Pancreas (tissue), 10 donors: ENCODE data around the gene ITSN2. TPM values are rescaled to one million over a fixed set of nuclear protein-coding genes. Genes with fewer than 3 reads are reported as not detected.

Experiments used
- ATAC-seq, 4 donors: fragments of 200-7000 bp; cut with Tn5 transposase; one replicate each; pipeline versions ENCODE4 v1.8.0 to v1.9.1; 2020; ENCODE audit warnings: mild to moderate bottlenecking in 4 of 4, moderate library complexity in 4 of 4
- DNase-seq, 6 donors: peaks; one replicate each; pipeline ENCODE4 v3.0.0-alpha.2; 2020
- FAIRE-seq: peaks from 2 replicates; lab custom pipeline; 2012; peaks lifted over from hg19 to GRCh38; lab: Jason Lieb, UNC
- H3K27ac ChIP-seq, 4 donors: fragments of 200-600 bp; sonication (generic); 1 replicate in 3 of 4; 2 replicates in 1 of 4; pipeline versions ENCODE4 v1.5.0 to v1.8.0; 2020
- H3K27me3 ChIP-seq, 4 donors: fragments of 200-600 bp; one replicate each; pipeline ENCODE4 v1.8.0; 2021
- H3K36me3 ChIP-seq, 3 donors: fragments of 200-600 bp; sonication (generic) in 1 of 3; one replicate each; pipeline versions ENCODE4 v1.5.0 to v1.8.0; 2020 to 2021
- H3K4me1 ChIP-seq, 3 donors: fragments of 200-600 bp; one replicate each; pipeline ENCODE4 v1.8.0; 2021
- H3K4me3 ChIP-seq, 4 donors: fragments of 200-600 bp; sonication (generic) in 2 of 4; one replicate each; pipeline versions ENCODE4 v1.5.0 to v1.8.0; 2020 to 2021
- H3K9me3 ChIP-seq, 4 donors: fragments of 200-600 bp; one replicate each; pipeline ENCODE4 v1.8.0; 2021
- WGBS, 2 donors: extraction: QIAGEN DNeasy Blood & Tissue Kit; methylation state at CpG; one replicate each; pipeline ENCODE4 v1.1.7; 2013; 5-methylcytosine and 5-hydroxymethylcytosine counted together
- intact Hi-C, 3 donors: fragments of 100-400 bp; cut with DNase I; formaldehyde crosslinking; loops; one replicate each; pipeline versions ENCODE4 v1.11.1 to v1.14.2; 2022
- polyA plus RNA-seq, 2 donors: library from polyadenylated mRNA; stranded (reverse); fragments of 200-250 nt; gene quantifications; one replicate each; pipeline ENCODE4 v1.2.3, GENCODE V29; 2013
- total RNA-seq, 6 donors: library from RNA; stranded (reverse); fragmentation: NEBNext Ultra II Directional in 4 of 6; extraction: Animal tissue kit (Norgen Biotek cat#: 25700) in 4 of 6; gene quantifications; one replicate each; pipeline versions ENCODE4 v1.2.1 to v1.2.4, GENCODE V29; 2021 to 2023
- TF ChIP-seq, protein P1 (sequence below), 4 donors: fragments of 200-600 bp; sonication (generic) in 3 of 4; IDR thresholded peaks; one replicate each; pipeline versions ENCODE4 v1.5.0 to v1.8.0; 2021; ENCODE audit warnings: antibody characterized with exemption in 4 of 4
- donor health status: healthy with polysubstance abuse.
- donor health status: DM: no; HTN: no; CAD: no; lungs with moderate emphysema.
- donor health status: DM: no; HTN: no; CAD: no.
- donor health status: control.
- donor health status: control.
- donor health status: Bipolar disorder and iron deficiency.
- donor health status: DM: yes; HTN: yes; CAD: no.
- donor health status: DM: no; HTN: no; CAD: no.
- donor health status: DM: no; HTN: no; CAD: no.
- donor health status: DM: yes; HTN: yes; CAD: no.

The ITSN2 gene
- total and polyA plus RNA-seq, 8 donors: 23.8 to 42.0 (median 31.4) TPM

- peaks cover 0 to 62% (median 0%) of the 10 kb centered on the region in 3 donors for H3K36me3 ChIP-seq
- intact Hi-C loops: no loop called here
- no peak for FAIRE-seq
Measured at GRCh38 chr2:24214880-24215279, 145.5 kb downstream of the ITSN2 start.

GRCh38 chr2:24211408-24211807, 148.9 kb downstream of the ITSN2 start:
- DNase-seq (no peak), ATAC-seq (no peak), FAIRE-seq (no peak)
- WGBS, 2 donors: 81 to 82% methylated on average over 7 of the region's 7 CpGs
- TF ChIP-seq, protein P1, sequence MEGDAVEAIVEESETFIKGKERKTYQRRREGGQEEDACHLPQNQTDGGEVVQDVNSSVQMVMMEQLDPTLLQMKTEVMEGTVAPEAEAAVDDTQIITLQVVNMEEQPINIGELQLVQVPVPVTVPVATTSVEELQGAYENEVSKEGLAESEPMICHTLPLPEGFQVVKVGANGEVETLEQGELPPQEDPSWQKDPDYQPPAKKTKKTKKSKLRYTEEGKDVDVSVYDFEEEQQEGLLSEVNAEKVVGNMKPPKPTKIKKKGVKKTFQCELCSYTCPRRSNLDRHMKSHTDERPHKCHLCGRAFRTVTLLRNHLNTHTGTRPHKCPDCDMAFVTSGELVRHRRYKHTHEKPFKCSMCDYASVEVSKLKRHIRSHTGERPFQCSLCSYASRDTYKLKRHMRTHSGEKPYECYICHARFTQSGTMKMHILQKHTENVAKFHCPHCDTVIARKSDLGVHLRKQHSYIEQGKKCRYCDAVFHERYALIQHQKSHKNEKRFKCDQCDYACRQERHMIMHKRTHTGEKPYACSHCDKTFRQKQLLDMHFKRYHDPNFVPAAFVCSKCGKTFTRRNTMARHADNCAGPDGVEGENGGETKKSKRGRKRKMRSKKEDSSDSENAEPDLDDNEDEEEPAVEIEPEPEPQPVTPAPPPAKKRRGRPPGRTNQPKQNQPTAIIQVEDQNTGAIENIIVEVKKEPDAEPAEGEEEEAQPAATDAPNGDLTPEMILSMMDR (IDR thresholded peaks at IDR 0.05): no peak
- Histone ChIP-seq H3K27ac (no peak overlapping the region), H3K36me3 (peaks cover 2 to 64% (median 22%) of the 10 kb centered on the region in 3 donors), H3K4me3 (no peak overlapping the region), H3K9me3 (no peaks in the 10 kb centered on the region), H3K27me3 (no peaks in the 10 kb centered on the region), H3K4me1 (no peaks in the 10 kb centered on the region)
- intact Hi-C loops: no loop called here

More at GRCh38 chr2:24214880-24215279, 145.5 kb downstream of the ITSN2 start:
- WGBS, 2 donors: 89 to 94% methylated on average over 3 of the region's 3 CpGs
- Histone ChIP-seq H3K27ac (no peak overlapping the region), H3K27me3 (no peaks in the 10 kb centered on the region), H3K4me3 (no peak overlapping the region), H3K4me1 (no peaks in the 10 kb centered on the region), H3K9me3 (no peaks in the 10 kb centered on the region)
- TF ChIP-seq, protein P1 (IDR thresholded peaks at IDR 0.05): no peak
- DNase-seq (no peak), ATAC-seq (no peak)

- ATAC-seq: no peak
- Histone ChIP-seq H3K4me1 (no peaks in the 10 kb centered on the region), H3K27me3 (no peaks in the 10 kb centered on the region), H3K9me3 (no peaks in the 10 kb centered on the region), H3K36me3 (peaks cover 2 to 58% (median 22%) of the 10 kb centered on the region in 3 donors), H3K27ac (no peak overlapping the region), H3K4me3 (no peak overlapping the region)
- no peak for DNase-seq
- no peak for FAIRE-seq
- TF ChIP-seq, protein P1 (IDR thresholded peaks at IDR 0.05): no peak
- intact Hi-C loops: no loop called here
- 94 to 97% methylated on average over 21 of the region's 21 CpGs for WGBS, 2 donors
Measured at GRCh38 chr2:24210723-24211122, 149.6 kb downstream of the ITSN2 start.

GRCh38 chr2:24210106-24210455, 150.3 kb downstream of the ITSN2 start:
- WGBS, 2 donors: 95 to 100% methylated on average over 2 of the region's 2 CpGs
- DNase-seq (no peak), ATAC-seq (no peak), FAIRE-seq (no peak)
- Histone ChIP-seq H3K27ac (no peak overlapping the region), H3K36me3 (peaks cover 2 to 59% (median 24%) of the 10 kb centered on the region in 3 donors), H3K4me1 (no peaks in the 10 kb centered on the region), H3K9me3 (no peaks in the 10 kb centered on the region), H3K4me3 (no peak overlapping the region), H3K27me3 (no peaks in the 10 kb centered on the region)
- TF ChIP-seq, protein P1 (IDR thresholded peaks at IDR 0.05): no peak
- intact Hi-C loops: no loop called here

DNA sequence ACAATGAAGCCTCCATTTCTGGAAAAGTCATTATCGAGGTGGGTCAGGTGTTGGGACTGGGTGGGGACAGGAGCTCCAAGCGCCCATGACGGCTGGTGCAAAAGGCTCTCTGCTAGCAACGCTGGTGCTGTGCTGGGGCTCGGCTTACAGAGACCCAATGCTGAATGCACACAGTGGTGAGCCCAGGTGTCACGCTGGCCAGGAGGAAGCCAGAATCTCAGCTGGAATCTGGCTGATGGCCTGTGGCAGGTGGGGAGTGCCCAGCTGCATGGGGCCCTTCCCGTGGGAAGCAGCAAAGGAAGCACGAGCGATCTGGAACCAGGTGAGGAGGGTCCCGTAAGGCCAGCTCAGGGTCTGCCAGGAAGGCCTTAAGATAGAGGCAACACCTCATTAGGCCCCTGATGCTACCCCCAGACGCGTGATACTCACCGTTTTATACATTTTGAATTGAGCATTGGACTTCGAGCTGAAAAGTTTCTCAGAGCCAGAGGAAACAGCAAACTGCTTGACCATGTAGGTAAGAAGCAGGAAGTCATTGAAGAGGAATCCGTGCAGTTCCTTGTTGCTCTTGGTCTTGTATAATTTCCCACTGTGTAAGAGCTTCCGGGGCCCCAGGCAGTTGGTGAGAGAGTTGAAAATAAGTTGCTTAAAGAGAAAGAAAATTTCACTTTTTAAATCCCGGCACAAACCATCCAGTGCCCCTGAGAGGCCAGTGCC, 150.8 kb downstream of the ITSN2 start:
- no peak for DNase-seq
- Histone ChIP-seq H3K4me1 (no peaks in the 10 kb centered on the region), H3K27me3 (no peaks in the 10 kb centered on the region), H3K9me3 (no peaks in the 10 kb centered on the region), H3K36me3 (peaks cover 2 to 60% (median 29%) of the 10 kb centered on the region in 3 donors), H3K4me3 (no peak overlapping the region), H3K27ac (no peak overlapping the region)
- WGBS, 2 donors: 88 to 91% methylated on average over 17 of the region's 17 CpGs
- no peak for FAIRE-seq
- intact Hi-C loops: no loop called here
- ATAC-seq: no peak
- TF ChIP-seq, protein P1 (IDR thresholded peaks at IDR 0.05): no peak
